ENCODE measurements around the gene SULT2B1.
"Not testable (repeated sequence)": the region's sequence is repeated elsewhere in the genome, so short reads cannot be mapped to it uniquely, and the experiment has no call there.

The SULT2B1 gene

GRCh38 chr19:48561412-48561811, 9.4 kb downstream of the SULT2B1 start:
- no peak for DNase-seq

GRCh38 chr19:48565090-48565489, 13.1 kb downstream of the SULT2B1 start:
- DNase-seq, result no peak

- no peak for DNase-seq
Observed at GRCh38 chr19:48568345-48568886, 16.4 kb downstream of the SULT2B1 start.

- DNase-seq, result no peak
Observed at GRCh38 chr19:48569814-48570213, 17.8 kb downstream of the SULT2B1 start.

GRCh38 chr19:48571378-48572162, 19.6 kb downstream of the SULT2B1 start:
- DNase-seq, result no peak

DNA sequence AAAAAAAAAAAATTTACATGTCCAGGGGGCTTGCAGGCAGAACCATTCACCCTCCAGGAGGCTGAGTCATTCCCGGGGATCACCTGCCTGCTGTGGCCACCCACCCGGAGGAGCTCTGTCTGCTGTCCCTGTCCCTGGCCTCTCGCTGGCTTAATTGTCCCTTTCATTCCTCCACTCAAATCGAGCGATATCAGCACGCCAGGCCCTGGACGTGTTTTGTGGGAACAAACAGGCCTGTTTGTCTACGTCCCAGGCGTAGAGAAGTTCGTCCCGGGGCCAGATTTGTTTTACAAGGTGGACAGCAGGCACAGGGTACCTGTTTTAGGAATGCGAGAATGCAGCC, 21.2 kb downstream of the SULT2B1 start:
- DNase-seq, result no peak

- no peak for DNase-seq
Observed at GRCh38 chr19:48575931-48576622, 24.1 kb downstream of the SULT2B1 start.

DNA sequence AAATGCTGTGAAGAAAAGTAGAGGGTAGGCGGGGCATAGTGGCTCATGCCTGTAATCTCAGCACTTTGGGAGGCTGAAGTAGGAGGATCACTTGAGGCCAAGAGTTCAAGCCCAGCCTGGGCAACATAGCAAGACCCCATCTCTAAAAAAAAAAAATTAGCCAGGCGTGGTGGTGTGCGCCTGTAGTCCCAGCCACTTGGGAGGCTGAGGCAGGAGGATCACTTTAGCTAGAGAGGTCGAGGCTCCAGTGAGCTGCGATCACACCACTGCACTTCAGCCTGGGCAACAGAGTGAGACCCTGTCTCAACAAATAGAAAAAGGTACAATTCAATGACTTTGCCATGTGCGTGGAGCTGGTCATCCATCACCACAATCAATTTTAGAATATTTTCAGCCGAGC, 25.9 kb downstream of the SULT2B1 start:
- DNase-seq, result not testable (repeated sequence)

GRCh38 chr19:48578891-48579290, 26.9 kb downstream of the SULT2B1 start:
- no peak for DNase-seq

GRCh38 chr19:48582168-48582567, 30.2 kb downstream of the SULT2B1 start:
- no peak for DNase-seq

DNA sequence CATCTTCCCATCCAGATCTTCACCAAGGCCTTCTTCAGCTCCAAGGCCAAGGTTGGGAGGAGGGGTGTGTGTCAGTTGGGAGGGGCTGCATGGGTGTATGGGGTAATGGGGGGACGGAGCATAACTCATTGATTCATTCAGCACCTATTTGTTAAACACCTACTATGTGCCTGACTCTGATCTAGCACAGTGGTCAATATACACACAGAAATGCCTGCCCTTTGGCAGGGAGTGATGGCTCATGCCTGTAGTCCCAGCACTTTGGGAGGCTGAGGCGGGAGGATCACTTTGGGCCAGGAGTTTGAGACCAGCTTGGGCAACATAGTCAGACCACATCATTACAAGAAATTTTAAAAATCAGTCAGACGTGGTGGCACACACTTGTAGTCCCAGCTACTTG, 35.4 kb downstream of the SULT2B1 start:
- DNase-seq, result no peak

DNA sequence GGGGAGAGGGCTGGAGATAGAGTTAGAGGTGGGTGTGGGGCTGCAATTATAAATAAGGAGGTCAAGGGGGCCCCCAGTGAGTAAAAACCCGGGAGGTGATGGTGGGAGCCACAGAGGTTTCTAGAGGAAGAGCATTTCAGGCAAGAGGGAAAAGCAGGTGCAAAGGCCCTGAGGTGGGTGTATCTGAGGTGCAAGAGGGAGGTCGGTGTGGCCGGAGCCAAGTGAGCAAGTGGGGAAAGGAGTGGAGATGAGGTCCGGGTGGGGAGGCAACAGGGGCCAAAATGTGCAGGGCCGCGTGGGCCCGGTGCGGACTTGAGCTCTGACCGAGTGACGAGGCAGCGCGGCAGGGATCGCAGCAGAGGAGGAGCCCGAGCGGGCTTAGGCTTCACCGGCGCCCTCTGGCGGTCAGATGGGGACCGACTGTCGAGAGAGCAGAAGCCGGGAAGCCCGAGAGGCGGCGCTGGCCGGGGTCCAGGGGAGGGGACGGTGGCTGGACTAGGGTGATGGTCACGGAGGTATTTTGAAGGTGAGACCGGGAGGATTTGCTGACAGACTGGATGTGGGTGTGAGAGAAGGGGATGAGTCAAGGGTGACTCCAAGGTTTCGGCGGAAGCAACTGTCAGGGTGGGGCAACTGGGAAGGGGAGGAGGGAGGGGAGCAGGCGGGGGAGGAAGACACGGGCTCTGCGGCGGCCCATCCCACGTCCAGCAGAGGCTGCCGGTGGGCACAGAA, 36.9 kb downstream of the SULT2B1 start:
- DNase-seq, result peak; percentile 80

GRCh38 chr19:48591021-48591420, 39.0 kb downstream of the SULT2B1 start:
- no peak for DNase-seq

DNA sequence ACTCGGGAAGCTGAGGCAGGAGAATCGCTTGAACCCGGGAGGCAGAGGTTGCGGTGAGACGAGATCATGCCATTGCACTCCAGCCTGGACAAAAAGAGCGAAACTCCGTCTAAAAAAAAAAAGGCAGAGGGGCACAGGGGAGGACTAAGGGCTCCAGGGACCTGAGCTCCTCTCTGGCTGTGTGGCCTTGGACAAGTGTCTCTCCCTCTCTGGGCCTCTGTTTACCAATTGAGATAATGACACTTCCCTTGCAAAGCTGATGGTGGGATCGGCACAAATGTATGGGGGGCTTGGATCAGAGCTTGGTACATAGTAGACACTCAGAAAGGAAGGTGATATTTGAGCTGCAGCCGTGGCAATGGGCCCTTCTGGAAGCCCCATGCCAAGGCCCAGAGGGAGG, 43.2 kb downstream of the SULT2B1 start:
- no peak for DNase-seq

- DNase-seq, result no peak
Observed at GRCh38 chr19:48595833-48596232, 43.9 kb downstream of the SULT2B1 start.

GRCh38 chr19:48596237-48596636, 44.3 kb downstream of the SULT2B1 start:
- no peak for DNase-seq

DNA sequence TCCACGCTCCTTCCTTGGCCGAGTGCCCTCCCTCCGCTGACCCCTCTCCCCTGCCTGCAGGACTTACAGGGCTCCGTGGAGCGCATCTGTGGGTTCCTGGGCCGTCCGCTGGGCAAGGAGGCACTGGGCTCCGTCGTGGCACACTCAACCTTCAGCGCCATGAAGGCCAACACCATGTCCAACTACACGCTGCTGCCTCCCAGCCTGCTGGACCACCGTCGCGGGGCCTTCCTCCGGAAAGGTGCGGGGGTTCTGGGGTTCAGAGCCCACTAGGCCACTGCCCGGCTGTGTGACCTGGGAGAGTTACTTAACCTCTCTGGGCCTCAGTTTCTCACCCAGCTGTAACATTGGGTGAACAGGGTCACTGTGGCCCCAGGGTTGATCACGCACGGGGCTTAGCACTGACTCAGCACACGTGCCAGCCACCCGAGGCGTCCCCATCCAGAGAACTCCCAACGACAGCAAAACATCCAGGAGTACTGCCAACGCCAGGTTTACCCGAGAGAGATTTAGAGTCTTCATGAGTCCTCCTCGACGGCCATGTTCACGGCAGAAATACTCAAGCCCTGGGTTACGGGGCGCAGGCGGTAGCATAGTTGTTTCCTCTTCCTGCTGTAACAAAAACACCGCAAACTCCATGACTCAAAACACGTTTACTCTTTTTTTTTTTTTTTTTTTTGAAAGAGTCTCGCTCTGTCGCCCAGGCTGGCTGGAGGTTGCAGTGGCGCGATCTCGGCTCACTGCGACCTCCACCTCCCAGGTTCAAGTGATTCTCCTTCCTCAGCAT, 44.9 kb downstream of the SULT2B1 start:
- peak; percentile 36 for DNase-seq

- no peak for DNase-seq
Observed at GRCh38 chr19:48598996-48599700, 47.2 kb downstream of the SULT2B1 start.

DNA sequence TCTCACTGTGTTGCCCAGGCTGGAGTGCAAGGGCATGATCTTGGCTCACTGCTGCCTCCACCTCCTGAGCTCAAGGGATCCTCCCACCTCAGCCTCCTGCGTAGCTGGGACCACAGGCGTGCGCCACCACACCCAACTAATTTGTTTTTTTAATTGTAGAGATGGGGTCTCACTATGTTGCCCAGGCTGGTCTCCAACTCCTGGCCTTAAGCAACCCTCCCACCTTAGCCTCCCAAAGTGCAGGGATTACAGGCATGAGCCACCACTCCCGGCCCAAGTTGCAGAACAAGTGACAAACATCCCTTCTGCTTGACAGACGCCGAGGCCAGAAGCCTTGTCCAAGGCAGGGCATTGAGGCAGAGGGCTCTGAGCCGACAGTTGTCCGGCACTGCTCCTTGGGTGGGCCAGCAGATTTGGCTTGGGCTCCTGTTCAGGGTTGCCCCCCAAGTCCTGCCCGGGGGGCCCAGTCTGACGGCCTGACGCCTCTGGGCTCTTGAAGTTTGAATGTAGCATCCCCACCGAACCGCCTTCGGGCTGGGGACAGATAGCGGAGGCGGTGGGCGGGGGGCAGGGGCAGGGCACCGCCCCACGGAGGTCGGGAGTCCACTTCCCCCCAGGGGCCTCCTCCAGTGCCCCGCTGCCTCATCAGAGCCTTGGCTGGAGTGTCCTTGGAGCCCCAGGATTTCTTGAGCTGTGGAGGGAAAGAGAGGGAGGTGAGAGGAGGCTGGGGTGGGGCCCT, 48.9 kb downstream of the SULT2B1 start:
- DNase-seq, result no peak

GRCh38 chr19:48603001-48603400, 51.0 kb downstream of the SULT2B1 start:
- DNase-seq, result no peak

DNA sequence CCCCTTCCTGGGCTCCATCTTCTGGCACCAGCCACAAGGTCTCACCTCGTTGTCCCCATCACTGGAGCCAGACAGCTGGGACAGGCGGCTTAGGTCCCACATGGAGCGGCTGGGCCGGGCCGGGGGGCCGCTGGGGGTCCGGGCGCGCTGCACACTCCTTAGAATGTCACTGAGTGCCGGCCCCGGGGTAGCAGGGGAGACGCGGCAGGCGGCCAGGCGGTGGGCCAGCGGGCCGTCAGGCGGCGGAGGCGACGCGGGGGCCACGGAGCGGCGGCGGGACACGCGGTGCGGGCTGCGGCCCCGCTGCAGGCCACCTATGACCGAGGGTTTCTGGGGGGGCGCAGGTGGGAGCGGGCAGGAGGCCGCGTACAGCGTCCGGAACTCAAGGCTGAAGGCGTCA, 51.5 kb downstream of the SULT2B1 start:
- DNase-seq, result no peak
